H1 (cell line): ENCODE measurements around the gene GATC. TPM values are rescaled to one million over a fixed set of nuclear protein-coding genes. Genes with fewer than 3 reads are reported as not detected.

Experiments used
- CEBPB ChIP-seq: IDR thresholded peaks from 2 replicates; pipeline ENCODE4 v1.6.1; 2012; ENCODE audit warnings: low read depth, low read length
- RXRA ChIP-seq: IDR thresholded peaks from 2 replicates; pipeline ENCODE4 v1.6.1; 2011; ENCODE audit warnings: low read depth, mild to moderate bottlenecking, low read length, moderate library complexity; ENCODE audit not compliant: insufficient read depth
- SP1 ChIP-seq: IDR thresholded peaks from 2 replicates; pipeline ENCODE4 v1.6.1; 2011; ENCODE audit warnings: low read depth, low read length
- polyA plus RNA-seq, 7 experiments: library from polyadenylated mRNA; depleted of rRNA in 3 of 7; stranded (reverse) in 5 of 7; unstranded in 2 of 7; fragments of >200 nt in 5 of 7; fragments of 200-250 nt in 2 of 7; gene quantifications; 1 replicate in 5 of 7; 2 replicates in 1 of 7; 4 replicates in 1 of 7; pipeline versions ENCODE4 v1.2.1 to v1.2.3, GENCODE V29; 2011 to 2013; ENCODE audit warnings: missing spikeins in 2 of 7, mixed read lengths in 2 of 7
- total RNA-seq: library from RNA; stranded (reverse); fragmentation: NEBNext Ultra II Directional; extraction: Animal tissue kit (Norgen Biotek cat#: 25700); gene quantifications from 2 replicates; pipeline ENCODE4 v1.2.1, GENCODE V29; 2021
- TF ChIP-seq, protein P1 (sequence below): IDR thresholded peaks from 2 replicates; pipeline ENCODE4 v1.6.1; 2011; ENCODE audit warnings: low read length, improper control_type of control experiment

GATC gene
- total and polyA plus RNA-seq, 2 of the 8 experiments (the other 6 are each of a cell fraction or from before 2014, with no cell fraction given) = 13.2 to 30.4 TPM

DNA sequence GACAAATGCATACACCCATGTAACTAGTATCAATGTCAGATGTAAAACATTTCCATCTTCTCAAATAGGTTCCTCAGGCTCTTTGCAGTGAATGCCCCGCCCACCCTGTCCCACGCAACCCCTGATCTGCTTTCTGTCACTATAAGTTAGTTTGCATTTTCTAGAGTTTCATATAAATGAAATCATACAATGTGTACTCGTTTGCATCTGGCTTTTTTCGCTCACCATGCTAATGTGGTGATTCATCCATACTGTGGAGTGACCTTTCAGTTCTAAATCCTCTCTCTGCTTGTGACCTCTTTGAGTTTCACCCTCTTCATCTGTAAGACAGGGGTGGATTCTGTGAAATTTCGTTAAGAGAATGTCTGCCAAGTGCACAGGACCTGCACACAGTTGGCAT, 46.7 kb upstream of the GATC start (continued):
- TF ChIP-seq, protein P1, sequence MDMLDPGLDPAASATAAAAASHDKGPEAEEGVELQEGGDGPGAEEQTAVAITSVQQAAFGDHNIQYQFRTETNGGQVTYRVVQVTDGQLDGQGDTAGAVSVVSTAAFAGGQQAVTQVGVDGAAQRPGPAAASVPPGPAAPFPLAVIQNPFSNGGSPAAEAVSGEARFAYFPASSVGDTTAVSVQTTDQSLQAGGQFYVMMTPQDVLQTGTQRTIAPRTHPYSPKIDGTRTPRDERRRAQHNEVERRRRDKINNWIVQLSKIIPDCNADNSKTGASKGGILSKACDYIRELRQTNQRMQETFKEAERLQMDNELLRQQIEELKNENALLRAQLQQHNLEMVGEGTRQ = no peak
- TF ChIP-seq CEBPB (no peak), RXRA (no peak), SP1 (no peak)
